NCI-H1105 (cell line): ENCODE measurements around the gene NUDT2.

Source experiments
- DNase-seq: peaks from one replicate; lab custom pipeline; 2025; lab: John Stamatoyannopoulos, UW

Gene NUDT2

DNA sequence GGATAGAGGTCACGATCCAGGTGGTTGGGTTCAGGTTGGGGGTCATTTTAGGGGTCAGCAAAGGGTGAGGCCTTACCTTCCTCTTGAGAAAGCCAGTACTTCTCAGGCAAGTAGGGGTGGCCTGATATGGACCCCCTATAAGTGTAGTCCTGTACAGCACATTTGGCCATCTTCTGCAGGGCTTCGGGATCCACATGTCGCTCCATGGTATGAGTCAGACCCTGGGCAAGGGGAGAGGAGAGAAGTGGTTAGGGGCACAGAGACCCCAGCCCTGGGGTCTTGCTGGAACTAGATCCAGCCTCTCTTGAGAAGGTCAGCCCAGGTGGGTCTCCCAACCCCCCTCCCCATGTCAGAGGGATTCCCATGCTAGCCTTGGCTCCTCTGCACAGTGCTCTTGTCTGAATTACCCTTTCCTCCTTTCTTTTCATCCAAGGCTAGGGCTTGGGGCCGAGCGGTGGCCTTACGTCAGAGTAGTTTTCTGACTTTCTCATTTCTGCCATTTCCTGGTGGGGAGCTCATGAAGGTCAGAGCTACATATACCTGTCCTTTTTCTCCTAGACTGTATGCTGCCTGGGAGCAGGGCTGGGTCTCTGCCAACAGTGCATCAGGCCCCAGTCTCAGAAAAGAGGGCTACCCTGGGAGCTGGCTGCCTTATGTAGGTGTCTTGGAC is 56.3 kb downstream of the NUDT2 start:
- no peak for DNase-seq

DNA sequence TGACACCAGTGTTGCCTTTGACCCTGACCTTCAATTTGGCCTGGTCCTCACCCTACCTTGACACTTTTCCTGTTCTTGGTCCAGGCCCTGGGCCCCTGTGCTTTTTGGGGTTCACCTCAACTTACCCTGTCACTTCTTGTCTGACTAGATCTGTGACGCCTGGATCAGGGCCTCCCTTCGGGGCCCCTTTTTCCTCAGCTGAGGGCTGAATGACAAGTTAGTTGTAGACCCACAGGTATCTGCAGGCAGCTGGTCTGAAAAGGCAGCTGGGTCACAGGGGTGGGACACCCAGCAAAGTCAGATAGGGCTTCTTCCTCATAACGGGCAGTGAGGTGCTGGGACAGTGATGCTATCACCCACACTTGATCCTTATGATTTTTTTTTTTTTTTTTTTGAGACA is 57.3 kb downstream of the NUDT2 start:
- no peak for DNase-seq

DNA sequence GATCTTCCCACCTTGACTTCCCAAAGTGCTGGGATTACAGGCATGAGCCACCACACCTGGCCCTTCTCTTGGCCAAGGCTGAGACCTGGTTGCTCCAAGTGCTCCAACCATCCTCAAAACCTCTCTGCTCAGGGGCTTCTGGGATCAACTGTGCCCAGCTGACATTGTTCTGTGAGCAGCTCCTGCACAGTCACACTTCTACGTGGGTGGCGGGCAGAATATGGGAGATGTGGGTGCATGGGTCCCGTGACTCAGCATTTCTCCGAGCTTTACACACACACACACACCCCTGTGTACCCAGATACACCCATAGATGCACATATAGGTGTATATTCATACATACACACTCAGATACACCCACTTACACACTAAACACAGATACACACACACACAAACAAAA is 57.9 kb downstream of the NUDT2 start:
- no peak for DNase-seq

DNA sequence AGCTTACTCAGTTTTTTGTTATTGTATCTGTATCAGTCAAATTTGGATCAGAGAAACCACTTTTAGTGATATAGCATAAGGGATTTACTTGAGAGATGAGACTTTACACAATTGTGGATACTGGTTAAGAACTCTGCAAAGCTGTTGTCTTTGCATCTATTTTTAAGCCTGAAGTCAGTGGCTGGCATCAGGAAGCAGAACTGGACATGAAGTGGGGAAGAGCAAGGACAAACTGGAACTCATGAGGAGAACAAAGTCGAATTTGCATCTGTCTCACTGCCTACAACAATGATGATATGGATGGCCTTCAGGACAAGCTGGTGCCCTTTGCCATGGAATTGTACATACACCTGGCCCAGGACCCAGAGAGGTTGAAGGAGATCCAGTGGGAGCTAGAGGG is 63.1 kb downstream of the NUDT2 start:
- no peak for DNase-seq
